ENCODE results near the gene LDAH.

LDAH gene

DNA sequence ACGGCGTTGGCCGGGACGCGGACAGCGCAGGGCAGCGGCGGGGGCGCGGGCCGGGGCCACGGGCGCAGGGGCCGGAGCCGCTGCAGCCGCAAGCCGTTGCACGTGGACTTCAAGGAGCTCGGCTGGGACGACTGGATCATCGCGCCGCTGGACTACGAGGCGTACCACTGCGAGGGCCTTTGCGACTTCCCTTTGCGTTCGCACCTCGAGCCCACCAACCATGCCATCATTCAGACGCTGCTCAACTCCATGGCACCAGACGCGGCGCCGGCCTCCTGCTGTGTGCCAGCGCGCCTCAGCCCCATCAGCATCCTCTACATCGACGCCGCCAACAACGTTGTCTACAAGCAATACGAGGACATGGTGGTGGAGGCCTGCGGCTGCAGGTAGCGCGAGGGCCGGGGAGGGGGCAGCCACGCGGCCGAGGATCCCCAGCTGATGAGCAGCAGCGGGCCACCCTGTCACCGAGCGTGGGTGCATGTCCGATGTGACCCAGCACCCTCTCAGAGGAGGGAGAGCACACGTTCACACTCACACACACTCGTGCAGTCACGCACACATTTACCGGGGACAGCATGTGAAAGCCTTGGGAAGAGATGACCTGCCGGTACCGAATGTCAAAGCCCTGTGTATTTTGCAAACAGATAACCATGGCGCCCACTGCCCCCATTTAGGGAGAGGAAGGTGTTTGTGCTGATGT, 151.7 kb downstream of the LDAH start:
- peak in 2 of 10 donors; percentile 65 to 67 for DNase-seq
- intact Hi-C loops (cut with DNase I) = loop anchor here (5.0 kb wide), 1 partner anchor 141 kb away; no protein-coding TSS in a partner anchor

GRCh38 chr2:20670315-20671035, 152.4 kb downstream of the LDAH start:
- intact Hi-C loops (cut with DNase I) = loop anchor here (5.0 kb wide), 1 partner anchor 142 kb away; no protein-coding TSS in a partner anchor
- peak in 3 of 10 donors; percentile 43 to 81 (median 73) for DNase-seq

- peak in 2 of 10 donors; percentile 58 to 65 for DNase-seq
- intact Hi-C loops (cut with DNase I) = loop anchor here (5.0 kb wide), 1 partner anchor 143 kb away; no protein-coding TSS in a partner anchor
Observed at GRCh38 chr2:20669562-20670314, 153.2 kb downstream of the LDAH start.

- DNase-seq = peak in 2 of 10 donors; percentile 47 to 73
- intact Hi-C loops (cut with DNase I) = no loop called here
Observed at GRCh38 chr2:20668871-20669475, 153.9 kb downstream of the LDAH start.

GRCh38 chr2:20668451-20668850, 154.4 kb downstream of the LDAH start:
- intact Hi-C loops (cut with DNase I) = no loop called here
- peak in 1 of 10 donors; percentile 46 for DNase-seq

DNA sequence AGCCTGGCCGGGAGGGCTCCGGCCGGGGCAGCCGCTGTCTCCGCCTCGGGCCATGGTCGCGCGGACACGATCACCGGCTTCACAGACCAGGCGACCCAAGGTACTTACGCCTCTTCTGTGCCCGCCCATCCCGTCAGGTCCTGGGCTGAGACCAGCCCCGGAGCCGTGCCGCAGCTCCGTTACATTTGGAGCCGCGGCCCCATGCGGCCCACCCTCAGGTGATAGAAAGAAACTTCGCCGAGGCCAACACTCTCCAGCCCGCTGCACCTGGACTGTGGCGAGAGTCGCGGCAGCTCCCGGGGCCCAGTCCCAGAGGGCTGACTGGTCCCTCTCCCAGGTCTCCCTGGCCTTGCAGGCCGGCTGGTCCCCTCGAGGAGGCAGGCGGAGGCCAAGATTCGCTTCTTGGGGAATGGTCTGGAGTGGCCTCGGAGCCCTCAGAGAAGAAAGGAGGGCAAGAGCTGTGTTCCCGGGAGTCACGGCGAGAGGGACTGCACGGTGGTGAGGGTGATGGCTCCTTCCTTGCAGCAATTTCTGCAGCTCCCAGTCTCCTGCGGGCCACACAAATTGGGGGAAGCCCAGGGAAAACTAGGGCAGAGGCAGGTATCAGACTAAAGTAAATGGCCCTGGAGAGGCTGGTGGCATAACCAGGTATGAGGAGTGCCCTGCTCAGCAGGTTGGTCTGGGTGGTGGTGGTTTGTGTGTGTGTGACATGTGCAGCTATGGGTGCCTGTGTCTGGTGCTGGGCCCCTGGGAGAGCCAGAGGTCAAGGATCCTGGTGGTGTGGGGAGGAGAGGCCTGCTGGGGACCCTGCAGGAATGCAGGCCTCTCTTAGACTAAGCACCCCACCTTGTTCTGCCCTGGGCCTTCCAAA, 155.1 kb downstream of the LDAH start:
- DNase-seq = peak in 2 of 10 donors; percentile 72 to 81
- intact Hi-C loops (cut with DNase I) = no loop called here

DNA sequence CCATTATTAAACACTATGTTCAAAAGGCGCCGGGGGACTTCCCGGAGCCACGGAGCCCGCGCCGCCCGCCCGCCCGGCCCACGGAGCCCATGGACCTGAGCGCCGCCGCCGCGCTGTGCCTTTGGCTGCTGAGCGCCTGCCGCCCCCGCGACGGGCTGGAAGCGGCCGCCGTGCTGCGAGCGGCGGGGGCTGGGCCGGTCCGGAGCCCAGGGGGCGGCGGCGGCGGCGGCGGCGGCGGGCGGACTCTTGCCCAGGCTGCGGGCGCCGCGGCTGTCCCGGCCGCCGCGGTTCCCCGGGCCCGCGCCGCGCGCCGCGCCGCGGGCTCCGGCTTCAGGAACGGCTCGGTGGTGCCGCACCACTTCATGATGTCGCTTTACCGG, 155.8 kb downstream of the LDAH start:
- intact Hi-C loops (cut with DNase I) = no loop called here
- DNase-seq = peak in 1 of 10 donors; percentile 67

DNA sequence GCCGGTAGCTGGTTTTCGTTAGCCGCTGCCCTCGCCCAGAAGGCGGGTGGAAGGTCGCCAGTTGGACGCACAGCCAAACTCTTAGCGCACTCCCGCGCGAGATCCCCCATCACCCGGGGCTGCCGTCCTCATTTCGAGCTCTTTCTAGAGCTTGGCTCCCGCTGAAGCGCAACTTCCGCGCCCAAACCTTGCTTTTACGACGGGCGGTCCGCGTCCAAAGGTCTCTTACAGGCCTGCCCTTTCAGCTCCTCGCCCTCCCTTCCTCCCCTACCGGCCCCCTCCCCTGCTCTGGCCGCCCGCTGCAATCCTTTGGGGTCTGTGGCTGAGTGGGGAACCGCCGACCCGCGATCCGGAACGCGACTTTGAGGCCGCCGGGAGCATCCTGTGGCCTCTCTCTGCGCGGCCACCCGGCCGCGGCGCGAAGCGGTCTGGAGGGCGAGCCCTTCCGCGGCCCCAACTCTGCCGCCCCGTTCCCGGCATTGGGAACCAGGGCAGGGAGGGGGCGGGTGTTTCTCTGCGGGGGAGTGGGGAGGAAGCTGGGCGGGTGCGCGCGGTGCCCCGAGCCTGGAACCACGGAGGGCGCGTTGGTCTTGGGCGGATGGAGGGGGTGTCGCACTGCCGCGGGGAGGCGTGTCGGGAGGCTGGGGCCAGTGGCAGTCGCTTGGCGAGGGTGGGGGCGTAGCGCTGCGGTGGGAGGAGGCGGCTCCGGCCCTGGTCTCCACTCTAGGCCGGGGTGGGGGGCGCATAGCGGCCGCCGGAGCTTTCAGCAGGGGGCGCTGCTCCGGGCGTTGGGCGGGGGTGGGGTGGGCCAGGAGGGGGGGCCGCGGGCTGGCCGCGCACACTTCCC, 156.4 kb downstream of the LDAH start, which contains the start of gene GDF7:
GDF7 (plus strand) TSS at position 841 of the 847 bp plus-strand sequence. CDS start 96 bp downstream, outside the sequence.
- peak in 3 of 10 donors; percentile 74 to 84 (median 75) for DNase-seq
- intact Hi-C loops (cut with DNase I) = no loop called here

DNA sequence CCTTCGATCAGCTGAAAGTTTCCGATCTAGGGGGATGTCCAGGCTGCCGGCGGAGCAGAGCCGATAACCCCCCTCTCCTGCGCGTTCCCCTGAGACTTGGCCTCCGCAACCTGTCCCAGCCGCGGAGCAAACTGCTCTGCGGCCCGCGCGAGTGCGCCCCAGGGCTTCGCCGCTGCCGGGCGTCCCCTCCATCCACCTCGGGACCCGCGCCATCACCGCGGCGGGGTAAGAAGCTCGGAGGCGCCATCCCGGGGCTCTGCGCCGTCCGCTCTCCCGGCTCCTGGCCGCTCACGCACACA, 156.9 kb downstream of the LDAH start:
- peak in 1 of 10 donors; percentile 60 for DNase-seq
- intact Hi-C loops (cut with DNase I) = no loop called here

- peak in 3 of 10 donors; percentile 59 to 76 (median 66) for DNase-seq
Observed at GRCh38 chr2:20665243-20666004, 157.5 kb downstream of the LDAH start.

GRCh38 chr2:20664431-20665242, 158.3 kb downstream of the LDAH start:
- DNase-seq = peak in 1 of 10 donors; percentile 38
- intact Hi-C loops (cut with DNase I) = no loop called here

More at GRCh38 chr2:20665243-20666004, 157.5 kb downstream of the LDAH start:
- intact Hi-C loops (cut with DNase I) = no loop called here

DNA sequence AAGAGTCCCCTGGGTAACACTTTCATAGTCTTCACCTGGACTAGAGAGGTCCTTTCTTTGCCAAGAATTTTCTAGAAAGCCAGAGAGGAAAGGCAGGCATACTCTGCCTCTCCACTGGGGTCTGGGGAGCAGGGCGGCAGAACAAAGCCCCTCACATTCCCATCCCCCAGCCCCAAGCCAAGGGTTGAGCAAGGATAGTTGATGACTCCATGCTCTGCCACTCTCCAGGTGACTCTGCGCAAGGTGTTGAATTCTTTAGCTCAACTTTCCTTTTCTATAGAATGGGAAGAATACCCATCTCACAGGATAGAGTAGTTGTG, 158.9 kb downstream of the LDAH start:
- intact Hi-C loops (cut with DNase I) = no loop called here
- no peak for DNase-seq

DNA sequence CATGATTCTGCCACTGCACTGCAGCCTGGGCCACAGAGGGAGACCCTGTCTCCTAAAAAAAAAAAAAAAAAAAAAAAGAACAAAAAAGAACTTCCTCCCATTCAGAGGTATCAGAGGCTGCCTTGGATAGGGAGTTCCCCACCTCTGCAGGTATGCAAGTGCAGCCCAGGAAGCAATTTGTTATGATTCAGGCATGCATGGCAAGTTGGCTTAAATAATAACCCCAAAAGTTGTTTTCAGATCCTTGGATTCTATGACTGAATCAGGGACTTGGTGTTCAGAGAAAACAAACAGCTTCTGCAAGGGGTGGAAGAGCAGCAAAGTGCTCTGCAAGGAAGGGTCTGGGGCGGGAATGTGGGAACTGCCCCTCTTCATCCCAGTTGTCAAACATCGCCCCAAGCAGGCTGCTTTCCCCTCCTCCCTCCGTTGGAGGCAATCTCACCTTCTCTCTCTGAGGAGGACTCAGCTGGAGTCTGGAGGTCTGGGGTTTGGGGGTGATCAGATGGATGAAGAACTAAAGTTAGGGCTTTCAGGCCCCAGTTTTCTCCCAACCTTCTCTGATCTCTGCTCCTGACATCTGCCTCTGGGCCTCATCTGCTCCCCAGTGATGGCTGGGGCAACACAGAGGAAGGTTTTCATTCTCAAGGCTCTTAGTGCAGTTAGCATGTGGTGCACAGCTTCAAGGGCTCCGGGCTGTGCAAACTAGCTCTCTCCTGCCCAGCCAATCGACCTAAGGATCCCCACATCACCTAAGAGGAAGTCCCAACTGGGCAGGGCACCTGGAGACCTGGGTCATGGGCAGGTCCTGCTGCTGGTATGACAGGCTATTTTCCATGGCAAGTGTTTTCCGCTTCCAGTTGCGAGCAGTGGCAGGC, 159.5 kb downstream of the LDAH start:
- intact Hi-C loops (cut with DNase I) = no loop called here
- DNase-seq = peak in 2 of 10 donors; percentile 34 to 59

DNA sequence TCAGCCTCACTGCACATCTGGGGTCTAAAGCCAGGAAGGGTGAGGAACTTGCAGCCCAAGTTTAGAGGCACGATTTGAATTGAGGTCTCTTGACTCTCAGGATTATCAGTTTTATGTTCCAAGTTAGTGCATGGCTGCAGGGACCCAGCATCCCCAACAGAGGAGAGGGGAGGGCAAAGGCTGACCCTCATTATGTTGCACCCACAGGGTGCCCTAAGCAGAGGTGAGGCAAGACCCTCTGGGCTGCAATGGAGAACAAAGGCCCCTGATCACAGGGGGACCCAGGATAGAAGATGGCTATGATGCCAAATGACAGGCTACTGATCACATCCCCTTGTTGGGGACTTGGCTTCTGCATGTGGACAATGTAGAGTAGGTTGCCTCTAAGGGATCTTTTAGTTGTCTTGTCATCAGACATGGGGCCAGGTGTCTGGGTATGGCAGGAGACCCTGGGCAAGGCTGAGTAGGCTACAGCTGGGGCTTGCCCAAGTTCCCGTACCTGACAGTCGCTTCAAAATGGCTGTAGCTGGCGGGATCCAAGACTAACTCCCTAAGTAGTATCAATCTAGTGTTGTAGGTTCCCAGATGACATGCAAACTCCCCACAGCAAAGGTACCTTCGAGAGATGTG, 160.5 kb downstream of the LDAH start:
- intact Hi-C loops (cut with DNase I) = no loop called here
- no peak for DNase-seq

GRCh38 chr2:20661421-20662307, 161.2 kb downstream of the LDAH start:
- intact Hi-C loops (cut with DNase I) = loop anchor here (1.0 to 2.0 kb wide), 2 partner anchors 302 to 457 kb away; no protein-coding TSS in a partner anchor
- DNase-seq = peak in 9 of 10 donors; percentile 56 to 95 (median 73)
